ENCODE measurements around the gene FAF1. TPM values are rescaled to one million over a fixed set of nuclear protein-coding genes. Genes with fewer than 3 reads are reported as not detected.

Gene FAF1
- total RNA-seq, 6 experiments from 2014 or later, result 24.1 to 32.4 (median 31.6) TPM

GRCh38 chr1:50701706-50702317 lies 258.3 kb downstream of the FAF1 start:
- no peaks in the 10 kb centered on the region for H3K9me3 ChIP-seq
- no peaks in the 10 kb centered on the region for H3K36me3 ChIP-seq
- ATAC-seq (no peak), DNase-seq (no peak)
- intact Hi-C loops (cut with DNase I), result no loop called here
- 43% methylated on average over 1 of the region's 1 CpG for WGBS (ENCODE audit: insufficient coverage, low coverage, low lambda C conversion rate, missing lambda C conversion rate)
- no peak overlapping the region for H3K4me3 ChIP-seq
- peaks cover 0 to 13% (median 0%) of the 10 kb centered on the region in 4 donors for H3K4me1 ChIP-seq
- no peaks in the 10 kb centered on the region for H3K27me3 ChIP-seq
- no peak overlapping the region for H3K27ac ChIP-seq
- TF ChIP-seq, protein P1, sequence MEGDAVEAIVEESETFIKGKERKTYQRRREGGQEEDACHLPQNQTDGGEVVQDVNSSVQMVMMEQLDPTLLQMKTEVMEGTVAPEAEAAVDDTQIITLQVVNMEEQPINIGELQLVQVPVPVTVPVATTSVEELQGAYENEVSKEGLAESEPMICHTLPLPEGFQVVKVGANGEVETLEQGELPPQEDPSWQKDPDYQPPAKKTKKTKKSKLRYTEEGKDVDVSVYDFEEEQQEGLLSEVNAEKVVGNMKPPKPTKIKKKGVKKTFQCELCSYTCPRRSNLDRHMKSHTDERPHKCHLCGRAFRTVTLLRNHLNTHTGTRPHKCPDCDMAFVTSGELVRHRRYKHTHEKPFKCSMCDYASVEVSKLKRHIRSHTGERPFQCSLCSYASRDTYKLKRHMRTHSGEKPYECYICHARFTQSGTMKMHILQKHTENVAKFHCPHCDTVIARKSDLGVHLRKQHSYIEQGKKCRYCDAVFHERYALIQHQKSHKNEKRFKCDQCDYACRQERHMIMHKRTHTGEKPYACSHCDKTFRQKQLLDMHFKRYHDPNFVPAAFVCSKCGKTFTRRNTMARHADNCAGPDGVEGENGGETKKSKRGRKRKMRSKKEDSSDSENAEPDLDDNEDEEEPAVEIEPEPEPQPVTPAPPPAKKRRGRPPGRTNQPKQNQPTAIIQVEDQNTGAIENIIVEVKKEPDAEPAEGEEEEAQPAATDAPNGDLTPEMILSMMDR (IDR thresholded peaks at IDR 0.05), result no peak
- no peak for TF ChIP-seq POLR2A (IDR thresholded peaks at IDR 0.05)

DNA sequence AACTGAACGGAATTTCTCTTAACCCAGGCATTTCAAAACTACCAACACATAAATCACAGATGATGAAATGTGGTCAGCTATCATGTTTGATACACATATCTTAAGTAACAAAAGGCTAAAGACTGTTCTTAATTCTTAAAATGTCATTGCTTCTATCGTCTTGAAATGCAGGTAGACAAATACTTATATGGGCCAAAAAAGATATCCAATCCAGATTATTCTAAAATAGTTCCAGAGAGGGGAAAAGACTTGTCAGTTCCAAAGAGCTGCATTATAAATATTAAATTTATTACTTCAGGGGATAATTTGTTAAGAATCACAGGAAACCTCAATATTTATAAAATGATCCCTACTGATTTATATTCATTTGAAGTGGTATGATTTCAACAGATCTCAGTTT lies 259.4 kb downstream of the FAF1 start:
- TF ChIP-seq POLR2A (IDR thresholded peaks at IDR 0.05), result no peak
- TF ChIP-seq, protein P1 (IDR thresholded peaks at IDR 0.05), result no peak
- H3K9me3 ChIP-seq, result no peaks in the 10 kb centered on the region
- DNase-seq (no peak), ATAC-seq (no peak)
- no peaks in the 10 kb centered on the region for H3K36me3 ChIP-seq
- H3K4me3 ChIP-seq, result no peak overlapping the region
- no peaks in the 10 kb centered on the region for H3K27me3 ChIP-seq
- intact Hi-C loops (cut with DNase I), result no loop called here
- 69% methylated on average over 2 of the region's 2 CpGs for WGBS (ENCODE audit: insufficient coverage, low coverage, low lambda C conversion rate, missing lambda C conversion rate)
- H3K4me1 ChIP-seq, result peaks cover 0 to 13% (median 0%) of the 10 kb centered on the region in 4 donors
- H3K27ac ChIP-seq, result no peak overlapping the region

- intact Hi-C loops (cut with DNase I), result no loop called here
- Histone ChIP-seq H3K36me3 (no peaks in the 10 kb centered on the region), H3K4me3 (no peak overlapping the region), H3K27me3 (no peaks in the 10 kb centered on the region), H3K4me1 (peaks cover 0 to 13% (median 0%) of the 10 kb centered on the region in 4 donors), H3K27ac (no peak overlapping the region), H3K9me3 (no peaks in the 10 kb centered on the region)
- DNase-seq, result no peak
- whole genome bisulfite sequencing (ENCODE audit: insufficient coverage, low coverage, low lambda C conversion rate, missing lambda C conversion rate), result 100% methylated on average over 4 of the region's 4 CpGs
- TF ChIP-seq, protein P1 (IDR thresholded peaks at IDR 0.05), result no peak
- TF ChIP-seq POLR2A (IDR thresholded peaks at IDR 0.05), result no peak
- no peak for ATAC-seq
Measured at GRCh38 chr1:50700214-50700613, 259.9 kb downstream of the FAF1 start.

- Histone ChIP-seq H3K27me3 (no peaks in the 10 kb centered on the region), H3K27ac (no peak overlapping the region), H3K36me3 (no peaks in the 10 kb centered on the region), H3K4me1 (peaks cover 0 to 13% (median 0%) of the 10 kb centered on the region in 4 donors), H3K9me3 (no peaks in the 10 kb centered on the region), H3K4me3 (no peak overlapping the region)
- TF ChIP-seq POLR2A (IDR thresholded peaks at IDR 0.05), result no peak
- TF ChIP-seq, protein P1 (IDR thresholded peaks at IDR 0.05), result no peak
- intact Hi-C loops (cut with DNase I), result no loop called here
- DNase-seq, result no peak
- WGBS (ENCODE audit: insufficient coverage, low coverage, low lambda C conversion rate, missing lambda C conversion rate), result 90% methylated on average over 4 of the region's 4 CpGs
- ATAC-seq, result no peak
Measured at GRCh38 chr1:50699795-50700194, 260.3 kb downstream of the FAF1 start.

All from right lobe of liver (tissue), 6 donors.